ENCODE measurements around the gene MYCBP.

- no peak for TF ChIP-seq CTCF (conservative IDR thresholded peaks at IDR 0.05; ENCODE audit: low read depth, low read length)
- no peak for TF ChIP-seq EZH2phosphoT487 (IDR thresholded peaks at IDR 0.05; ENCODE audit: borderline replicate concordance, low read length)
- no peak for TF ChIP-seq EZH2 (IDR thresholded peaks at IDR 0.05; ENCODE audit: low read length, unreplicated experiment)
These were observed 5.9 kb downstream of the MYCBP start for GRCh38 chr1:38867208-38867607.

Measured in PC-3 (cell line).